ENCODE data around the gene PLCD1. TPM values are rescaled to one million over a fixed set of nuclear protein-coding genes. Genes with fewer than 3 reads are reported as not detected.

Gene PLCD1
- total and polyA plus RNA-seq, 2 of the 13 experiments (the other 11 are each of a cell fraction or from before 2014, with no cell fraction given): 10.1 to 12.4 TPM

DNA sequence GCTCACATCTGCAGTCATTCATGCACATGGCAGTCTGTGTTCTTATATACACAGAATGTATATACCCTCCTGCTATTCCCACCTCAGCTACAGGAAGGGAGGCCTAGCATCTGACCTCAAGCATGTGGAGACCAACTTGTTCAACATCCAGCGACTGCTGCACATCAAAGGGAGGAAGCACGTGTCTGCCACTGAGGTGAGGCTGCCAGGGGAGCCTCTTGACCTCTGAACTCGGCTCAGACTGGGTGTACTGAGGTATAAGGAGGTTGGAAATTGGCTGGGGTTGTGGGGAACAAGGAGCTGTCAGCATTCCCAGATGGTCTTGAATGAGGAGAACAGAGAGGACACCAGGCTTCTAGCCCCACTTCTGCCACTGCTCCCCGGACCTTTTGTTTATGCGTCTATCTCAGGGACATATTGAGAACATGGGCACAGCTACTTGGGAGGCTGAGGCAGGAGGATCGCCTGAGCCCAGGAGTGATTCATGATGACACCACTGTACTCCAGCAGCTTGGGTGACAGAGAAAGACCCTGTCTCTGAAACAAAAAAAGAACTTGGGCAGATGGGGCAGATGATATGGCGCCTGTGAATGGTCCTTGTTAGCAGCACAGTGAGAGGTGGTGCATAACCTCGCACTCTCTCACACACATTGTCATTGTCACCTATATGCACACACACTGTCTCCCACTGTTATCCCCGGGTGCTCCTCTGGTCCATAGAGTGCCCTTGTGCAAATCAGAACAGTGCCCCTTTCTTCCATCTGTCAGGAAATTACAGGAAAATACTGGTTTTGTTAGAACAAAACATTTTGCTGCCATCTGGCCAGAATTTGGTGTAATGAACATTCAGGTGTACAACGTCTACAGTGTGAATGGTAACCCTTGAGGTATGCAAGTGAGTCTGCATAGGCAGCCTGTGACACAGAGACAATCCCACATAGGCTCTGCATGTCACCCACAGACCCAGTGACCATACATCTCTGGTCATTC lies 33.5 kb downstream of the PLCD1 start (continued):
- TF ChIP-seq ATF7-NPFF (CRISPR knock-in tag; IDR thresholded peaks at IDR 0.05; ENCODE audit: low read depth): no peak
- TF ChIP-seq, protein P1, sequence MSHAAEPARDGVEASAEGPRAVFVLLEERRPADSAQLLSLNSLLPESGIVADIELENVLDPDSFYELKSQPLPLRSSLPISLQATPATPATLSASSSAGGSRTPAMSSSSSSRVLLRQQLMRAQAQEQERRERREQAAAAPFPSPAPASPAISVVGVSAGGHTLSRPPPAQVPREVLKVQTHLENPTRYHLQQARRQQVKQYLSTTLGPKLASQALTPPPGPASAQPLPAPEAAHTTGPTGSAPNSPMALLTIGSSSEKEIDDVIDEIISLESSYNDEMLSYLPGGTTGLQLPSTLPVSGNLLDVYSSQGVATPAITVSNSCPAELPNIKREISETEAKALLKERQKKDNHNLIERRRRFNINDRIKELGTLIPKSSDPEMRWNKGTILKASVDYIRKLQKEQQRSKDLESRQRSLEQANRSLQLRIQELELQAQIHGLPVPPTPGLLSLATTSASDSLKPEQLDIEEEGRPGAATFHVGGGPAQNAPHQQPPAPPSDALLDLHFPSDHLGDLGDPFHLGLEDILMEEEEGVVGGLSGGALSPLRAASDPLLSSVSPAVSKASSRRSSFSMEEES (CRISPR knock-in tag; IDR thresholded peaks at IDR 0.05): peak; percentile 76
- no peak for TF ChIP-seq ZNF343 (CRISPR knock-in tag; IDR thresholded peaks at IDR 0.05)
- TF ChIP-seq ZNF772 (CRISPR knock-in tag; IDR thresholded peaks at IDR 0.05): 0 out of 2 replicates have a peak, but pooled peaks have one; percentile 29
- TF ChIP-seq NFATC3 (CRISPR knock-in tag; IDR thresholded peaks at IDR 0.05): no peak
- no peak for TF ChIP-seq ZNF776 (CRISPR knock-in tag; IDR thresholded peaks at IDR 0.05)
- no peak for TF ChIP-seq KDM5A (IDR thresholded peaks at IDR 0.05; ENCODE audit: borderline replicate concordance, low read length)
- TF ChIP-seq TCF7 (IDR thresholded peaks at IDR 0.05; ENCODE audit: low read depth): peak; percentile 73; the same call in 1 of the 2 replicates
- TF ChIP-seq, protein P2, sequence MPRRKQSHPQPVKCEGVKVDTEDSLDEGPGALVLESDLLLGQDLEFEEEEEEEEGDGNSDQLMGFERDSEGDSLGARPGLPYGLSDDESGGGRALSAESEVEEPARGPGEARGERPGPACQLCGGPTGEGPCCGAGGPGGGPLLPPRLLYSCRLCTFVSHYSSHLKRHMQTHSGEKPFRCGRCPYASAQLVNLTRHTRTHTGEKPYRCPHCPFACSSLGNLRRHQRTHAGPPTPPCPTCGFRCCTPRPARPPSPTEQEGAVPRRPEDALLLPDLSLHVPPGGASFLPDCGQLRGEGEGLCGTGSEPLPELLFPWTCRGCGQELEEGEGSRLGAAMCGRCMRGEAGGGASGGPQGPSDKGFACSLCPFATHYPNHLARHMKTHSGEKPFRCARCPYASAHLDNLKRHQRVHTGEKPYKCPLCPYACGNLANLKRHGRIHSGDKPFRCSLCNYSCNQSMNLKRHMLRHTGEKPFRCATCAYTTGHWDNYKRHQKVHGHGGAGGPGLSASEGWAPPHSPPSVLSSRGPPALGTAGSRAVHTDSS (CRISPR knock-in tag; conservative IDR thresholded peaks at IDR 0.05): no peak
- TF ChIP-seq EP300 (IDR thresholded peaks at IDR 0.05; ENCODE audit: low read depth in 2 of 2, low read length in 2 of 2): peak in 1 of 2 experiments; percentile 11; a peak in 1 of 4 replicates
- TF ChIP-seq EP300 (CRISPR knock-in tag; IDR thresholded peaks at IDR 0.05; ENCODE audit: borderline replicate concordance): no peak
- peak; percentile 87 for TF ChIP-seq NR2F6 (IDR thresholded peaks at IDR 0.05)
- peak; percentile 91 for TF ChIP-seq NR2F6 (CRISPR knock-in tag; IDR thresholded peaks at IDR 0.05)
- TF ChIP-seq ZNF598 (CRISPR knock-in tag; IDR thresholded peaks at IDR 0.05; ENCODE audit: borderline replicate concordance): no peak
- TF ChIP-seq NR2C2 (CRISPR knock-in tag; IDR thresholded peaks at IDR 0.05; ENCODE audit: borderline replicate concordance): peak; percentile 81
- TF ChIP-seq ZFX (CRISPR knock-in tag; IDR thresholded peaks at IDR 0.05; ENCODE audit: low read depth): peak; percentile 73
- no peak for TF ChIP-seq ZSCAN30 (CRISPR knock-in tag; IDR thresholded peaks at IDR 0.05)
- TF ChIP-seq, protein P3, sequence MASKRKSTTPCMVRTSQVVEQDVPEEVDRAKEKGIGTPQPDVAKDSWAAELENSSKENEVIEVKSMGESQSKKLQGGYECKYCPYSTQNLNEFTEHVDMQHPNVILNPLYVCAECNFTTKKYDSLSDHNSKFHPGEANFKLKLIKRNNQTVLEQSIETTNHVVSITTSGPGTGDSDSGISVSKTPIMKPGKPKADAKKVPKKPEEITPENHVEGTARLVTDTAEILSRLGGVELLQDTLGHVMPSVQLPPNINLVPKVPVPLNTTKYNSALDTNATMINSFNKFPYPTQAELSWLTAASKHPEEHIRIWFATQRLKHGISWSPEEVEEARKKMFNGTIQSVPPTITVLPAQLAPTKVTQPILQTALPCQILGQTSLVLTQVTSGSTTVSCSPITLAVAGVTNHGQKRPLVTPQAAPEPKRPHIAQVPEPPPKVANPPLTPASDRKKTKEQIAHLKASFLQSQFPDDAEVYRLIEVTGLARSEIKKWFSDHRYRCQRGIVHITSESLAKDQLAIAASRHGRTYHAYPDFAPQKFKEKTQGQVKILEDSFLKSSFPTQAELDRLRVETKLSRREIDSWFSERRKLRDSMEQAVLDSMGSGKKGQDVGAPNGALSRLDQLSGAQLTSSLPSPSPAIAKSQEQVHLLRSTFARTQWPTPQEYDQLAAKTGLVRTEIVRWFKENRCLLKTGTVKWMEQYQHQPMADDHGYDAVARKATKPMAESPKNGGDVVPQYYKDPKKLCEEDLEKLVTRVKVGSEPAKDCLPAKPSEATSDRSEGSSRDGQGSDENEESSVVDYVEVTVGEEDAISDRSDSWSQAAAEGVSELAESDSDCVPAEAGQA (IDR thresholded peaks at IDR 0.05; ENCODE audit: low read depth): no peak
- TF ChIP-seq, protein P3 (CRISPR knock-in tag; IDR thresholded peaks at IDR 0.05; ENCODE audit: borderline replicate concordance): no peak
- TF ChIP-seq ADNP (CRISPR knock-in tag; IDR thresholded peaks at IDR 0.05): no peak

Data from HepG2 (cell line).